ENCODE results near the gene PARP15. TPM values are rescaled to one million over a fixed set of nuclear protein-coding genes. Genes with fewer than 3 reads are reported as not detected.

PARP15 gene
- total RNA-seq, 4 donors from 2014 or later, result 1.2 to 2.3 (median 1.6) TPM

DNA sequence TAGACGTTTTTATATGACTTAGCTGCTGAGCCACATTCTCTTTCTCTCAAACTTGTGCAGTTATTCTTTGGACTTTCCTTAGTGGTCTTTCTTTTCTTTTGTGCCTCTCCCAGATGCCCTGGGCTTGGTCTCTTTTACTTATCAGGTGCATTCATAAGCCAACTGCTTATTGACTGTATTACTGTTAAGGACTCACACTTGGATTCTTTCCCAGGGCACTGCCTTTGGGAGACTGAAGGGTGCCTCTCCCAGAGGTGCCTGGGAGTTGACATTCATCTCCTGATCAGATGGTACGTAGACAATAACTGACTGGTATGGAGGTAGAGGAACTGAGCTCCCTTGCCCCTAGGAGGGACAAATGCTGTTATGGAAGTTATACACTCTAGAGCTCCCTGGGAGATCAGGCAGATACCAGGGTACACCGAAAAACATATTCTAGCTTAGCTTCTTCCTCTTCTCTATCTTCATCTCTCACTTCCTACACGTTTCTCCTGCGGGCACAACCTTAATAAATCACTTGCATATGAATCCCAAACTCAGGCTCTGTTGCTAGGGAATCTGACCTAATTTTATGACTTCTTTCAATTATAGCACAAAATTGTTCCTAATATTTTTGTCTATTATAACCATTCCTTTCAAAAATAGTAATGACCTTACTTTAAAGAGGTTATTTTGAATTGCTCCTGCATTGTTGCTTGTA lies 24.7 kb downstream of the PARP15 start:
- TF ChIP-seq, protein P1, sequence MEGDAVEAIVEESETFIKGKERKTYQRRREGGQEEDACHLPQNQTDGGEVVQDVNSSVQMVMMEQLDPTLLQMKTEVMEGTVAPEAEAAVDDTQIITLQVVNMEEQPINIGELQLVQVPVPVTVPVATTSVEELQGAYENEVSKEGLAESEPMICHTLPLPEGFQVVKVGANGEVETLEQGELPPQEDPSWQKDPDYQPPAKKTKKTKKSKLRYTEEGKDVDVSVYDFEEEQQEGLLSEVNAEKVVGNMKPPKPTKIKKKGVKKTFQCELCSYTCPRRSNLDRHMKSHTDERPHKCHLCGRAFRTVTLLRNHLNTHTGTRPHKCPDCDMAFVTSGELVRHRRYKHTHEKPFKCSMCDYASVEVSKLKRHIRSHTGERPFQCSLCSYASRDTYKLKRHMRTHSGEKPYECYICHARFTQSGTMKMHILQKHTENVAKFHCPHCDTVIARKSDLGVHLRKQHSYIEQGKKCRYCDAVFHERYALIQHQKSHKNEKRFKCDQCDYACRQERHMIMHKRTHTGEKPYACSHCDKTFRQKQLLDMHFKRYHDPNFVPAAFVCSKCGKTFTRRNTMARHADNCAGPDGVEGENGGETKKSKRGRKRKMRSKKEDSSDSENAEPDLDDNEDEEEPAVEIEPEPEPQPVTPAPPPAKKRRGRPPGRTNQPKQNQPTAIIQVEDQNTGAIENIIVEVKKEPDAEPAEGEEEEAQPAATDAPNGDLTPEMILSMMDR (IDR thresholded peaks at IDR 0.05), result no peak
- no peak for TF ChIP-seq POLR2A (IDR thresholded peaks at IDR 0.05)
- H3K27ac ChIP-seq, result no peak overlapping the region
- intact Hi-C loops (cut with DNase I), result no loop called here
- H3K4me1 ChIP-seq, result peaks cover 0 to 4% of the 10 kb centered on the region in 2 donors
- H3K9me3 ChIP-seq, result no peaks in the 10 kb centered on the region
- no peak for DNase-seq
- H3K27me3 ChIP-seq, result no peaks in the 10 kb centered on the region
- no peak overlapping the region for H3K4me3 ChIP-seq (replicated peaks in 1 of 3)
- H3K36me3 ChIP-seq, result no peaks in the 10 kb centered on the region
- WGBS, 2 donors, result 80% methylated on average over 5 of the region's 5 CpGs

DNA sequence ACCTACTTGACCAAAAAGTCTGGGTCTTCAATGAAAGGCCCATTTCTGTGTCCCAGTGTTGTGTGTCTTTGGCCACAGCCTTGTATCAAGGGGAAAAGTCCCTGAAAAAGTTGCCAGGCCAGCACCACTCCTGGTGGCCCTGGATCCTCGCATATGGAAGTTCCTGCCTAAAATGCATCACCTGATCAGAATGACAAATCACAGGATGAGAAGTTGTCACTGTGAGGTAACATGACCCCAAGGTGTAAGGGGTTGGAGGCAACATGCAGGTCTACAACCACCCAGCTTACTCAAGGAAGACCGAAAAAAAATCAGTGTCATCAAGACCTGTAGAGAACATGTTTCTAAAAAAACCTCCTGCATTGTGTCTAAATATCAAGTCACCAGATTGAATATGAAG lies 25.6 kb downstream of the PARP15 start:
- Histone ChIP-seq H3K4me1 (peaks cover 0 to 4% of the 10 kb centered on the region in 2 donors), H3K27me3 (no peaks in the 10 kb centered on the region), H3K36me3 (no peaks in the 10 kb centered on the region), H3K4me3 (replicated peaks in 1 of 3) (no peak overlapping the region), H3K9me3 (no peaks in the 10 kb centered on the region), H3K27ac (no peak overlapping the region)
- intact Hi-C loops (cut with DNase I), result no loop called here
- TF ChIP-seq, protein P1 (IDR thresholded peaks at IDR 0.05), result no peak
- TF ChIP-seq POLR2A (IDR thresholded peaks at IDR 0.05), result no peak
- DNase-seq, result no peak
- 86 to 90% methylated on average over 2 of the region's 2 CpGs for WGBS, 2 donors

DNA sequence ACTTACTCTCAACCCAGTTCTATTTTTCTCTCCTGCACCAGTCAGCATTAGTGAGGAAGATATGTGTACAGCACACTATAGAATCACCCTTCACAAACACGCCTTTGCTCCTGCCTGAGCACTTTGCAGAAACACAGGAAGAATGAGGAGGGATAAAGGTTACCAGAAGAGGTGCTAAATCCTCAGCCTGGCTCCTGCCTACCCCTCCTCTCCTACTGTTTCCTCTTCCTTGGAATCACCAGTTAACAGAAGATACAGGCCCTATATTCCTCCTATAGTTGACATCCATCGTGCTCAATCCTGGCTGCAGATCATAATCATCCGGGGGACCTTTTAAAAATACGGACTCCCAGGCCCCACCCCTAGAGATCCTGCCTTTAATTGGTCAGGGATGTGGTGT lies 28.9 kb downstream of the PARP15 start:
- H3K27ac ChIP-seq, result no peak overlapping the region
- no peak overlapping the region for H3K4me3 ChIP-seq (replicated peaks in 1 of 3)
- peaks cover 4% of the 10 kb centered on the region in 2 donors for H3K4me1 ChIP-seq
- no peaks in the 10 kb centered on the region for H3K9me3 ChIP-seq
- H3K27me3 ChIP-seq, result no peaks in the 10 kb centered on the region
- H3K36me3 ChIP-seq, result no peaks in the 10 kb centered on the region
- TF ChIP-seq, protein P1 (IDR thresholded peaks at IDR 0.05), result no peak
- no peak for TF ChIP-seq POLR2A (IDR thresholded peaks at IDR 0.05)
- WGBS, 2 donors, result 79 to 86% methylated on average over 4 of the region's 4 CpGs
- intact Hi-C loops (cut with DNase I), result no loop called here
- no peak for DNase-seq

DNA sequence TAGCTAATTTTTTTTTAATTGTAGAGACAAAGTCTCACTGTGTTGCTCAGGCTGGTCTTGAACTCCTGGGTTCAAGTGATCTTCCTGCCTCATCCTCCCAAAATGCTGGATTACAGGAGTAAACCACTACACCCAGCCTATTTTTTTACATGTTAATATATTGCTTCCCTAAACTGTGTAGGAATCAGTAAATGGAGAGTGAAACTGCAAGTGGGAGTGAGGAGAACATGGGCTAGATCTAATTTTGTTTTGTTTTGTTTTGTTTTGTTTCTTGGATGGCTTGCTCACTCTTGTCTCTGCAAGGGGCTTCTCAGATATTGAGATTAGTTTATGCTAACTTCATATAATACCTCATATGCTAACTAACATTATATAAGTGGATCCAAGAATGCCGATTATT lies 31.5 kb downstream of the PARP15 start:
- H3K9me3 ChIP-seq, result no peaks in the 10 kb centered on the region
- H3K27ac ChIP-seq, result no peak overlapping the region
- H3K36me3 ChIP-seq, result no peaks in the 10 kb centered on the region
- H3K4me1 ChIP-seq, result peaks cover 4% of the 10 kb centered on the region in 2 donors
- WGBS, 2 donors, result 92 to 98% methylated on average over 1 of the region's 1 CpG
- TF ChIP-seq, protein P1 (IDR thresholded peaks at IDR 0.05), result no peak
- DNase-seq, result no peak
- intact Hi-C loops (cut with DNase I), result no loop called here
- no peaks in the 10 kb centered on the region for H3K27me3 ChIP-seq
- no peak overlapping the region for H3K4me3 ChIP-seq (replicated peaks in 1 of 3)

DNA sequence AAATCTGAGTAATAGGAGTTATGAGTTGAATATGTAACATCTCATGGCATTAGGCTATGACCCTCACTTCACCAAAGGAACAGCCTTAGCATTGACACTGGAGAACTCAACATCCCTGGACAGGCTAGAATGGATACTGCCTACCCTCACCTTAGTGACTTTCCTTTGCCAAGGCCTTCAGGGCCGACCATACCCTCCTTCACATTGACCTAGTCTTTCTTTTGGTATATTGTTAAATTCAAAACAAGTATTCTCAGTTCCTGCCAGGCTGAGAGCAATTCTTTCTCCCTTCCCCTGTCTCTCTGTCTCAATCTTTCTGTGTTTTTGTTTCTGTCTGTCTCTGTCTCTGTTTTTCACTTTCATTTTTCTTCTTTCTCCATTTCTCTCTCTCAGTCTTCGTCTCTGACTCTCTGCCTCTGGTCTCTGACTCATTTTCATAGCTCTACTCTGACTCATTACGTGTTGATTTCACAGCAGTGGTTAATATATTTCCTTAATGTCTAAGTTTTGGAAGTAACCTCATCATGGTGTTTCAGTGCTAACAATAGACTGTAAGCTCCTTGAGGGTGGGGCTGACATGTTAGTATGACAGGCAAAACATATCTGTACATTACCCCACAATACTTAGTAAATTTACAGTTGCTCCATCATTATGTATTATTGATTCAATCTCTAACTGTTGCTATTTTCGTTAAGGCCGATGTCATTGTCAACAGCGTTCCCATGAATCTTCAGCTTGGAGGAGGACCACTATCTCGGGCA lies 32.5 kb downstream of the PARP15 start:
- no peaks in the 10 kb centered on the region for H3K36me3 ChIP-seq
- no peaks in the 10 kb centered on the region for H3K9me3 ChIP-seq
- H3K4me3 ChIP-seq (replicated peaks in 1 of 3), result no peak overlapping the region
- no peak for DNase-seq
- no peaks in the 10 kb centered on the region for H3K27me3 ChIP-seq
- no peak overlapping the region for H3K27ac ChIP-seq
- peaks cover 0 to 4% of the 10 kb centered on the region in 2 donors for H3K4me1 ChIP-seq
- intact Hi-C loops (cut with DNase I), result no loop called here
- 85 to 89% methylated on average over 7 of the region's 7 CpGs for WGBS, 2 donors
- TF ChIP-seq, protein P1 (IDR thresholded peaks at IDR 0.05), result no peak
- TF ChIP-seq POLR2A (IDR thresholded peaks at IDR 0.05), result no peak
